Gastroesophageal sphincter (tissue), 4 donors: Measurements from ENCODE around the gene P2RX1. TPM values are rescaled to one million over a fixed set of nuclear protein-coding genes. Genes with fewer than 3 reads are reported as not detected.

Source experiments
- ATAC-seq: fragments of 150-250 bp; one replicate; pipeline ENCODE4 v1.9.1; 2016; ENCODE audit warnings: mild to moderate bottlenecking, moderate library complexity
- H3K27ac ChIP-seq, 4 donors: fragments of 200-600 bp; sonication (generic) in 3 of 4; 1 replicate in 3 of 4; 2 replicates in 1 of 4; pipeline ENCODE4 v1.5.1; 2016 to 2019
- H3K27me3 ChIP-seq: fragments of 200-600 bp; sonication (generic); one replicate; pipeline ENCODE4 v1.5.1; 2019
- H3K36me3 ChIP-seq, 2 donors: fragments of 200-600 bp; sonication (generic); one replicate each; pipeline ENCODE4 v1.5.1; 2019; ENCODE audit warnings: control low read depth in 1 of 2
- H3K4me1 ChIP-seq, 3 donors: fragments of 200-600 bp; sonication (generic); 1 replicate in 2 of 3; 2 replicates in 1 of 3; pipeline ENCODE4 v1.5.1; 2016 to 2019; ENCODE audit warnings: control low read depth in 2 of 3
- H3K4me3 ChIP-seq, 2 donors: fragments of 200-600 bp; sonication (generic); one replicate each; pipeline ENCODE4 v1.5.1; 2019; ENCODE audit warnings: mild to moderate bottlenecking in 1 of 2, moderate library complexity in 1 of 2
- H3K9me3 ChIP-seq, 3 donors: fragments of 200-600 bp; sonication (generic); one replicate each; pipeline ENCODE4 v1.5.1; 2017 to 2019; ENCODE audit warnings: control low read depth in 2 of 3
- CTCF ChIP-seq, 4 experiments: fragments of 200-600 bp in 2 of 4; fragments of 450-650 bp in 2 of 4; sonication (generic) in 1 of 4; IDR thresholded peaks; one replicate each; pipeline ENCODE4 v1.5.1; 2017 to 2019; ENCODE audit warnings: antibody characterized with exemption in 4 of 4, mild to moderate bottlenecking in 2 of 4, moderate library complexity in 2 of 4
- EP300 ChIP-seq: sonication (generic); formaldehyde crosslinking; IDR thresholded peaks from one replicate; pipeline ENCODE4 v1.6.1; 2017; ENCODE audit warnings: antibody characterized with exemption, mild to moderate bottlenecking
- POLR2A ChIP-seq, 2 donors: fragments of 450-650 bp; IDR thresholded peaks; one replicate each; pipeline ENCODE4 v1.6.1; 2017; ENCODE audit warnings: antibody characterized with exemption in 2 of 2, mild to moderate bottlenecking in 2 of 2, moderate library complexity in 1 of 2
- POLR2AphosphoS5 ChIP-seq: sonication (generic); formaldehyde crosslinking; IDR thresholded peaks from one replicate; pipeline ENCODE4 v1.6.1; 2017; ENCODE audit warnings: antibody characterized with exemption
- WGBS, 2 donors: methylation state at CpG; one replicate each; pipeline ENCODE4 v1.1.5; 2018; ENCODE audit warnings: low coverage in 1 of 2; 5-methylcytosine and 5-hydroxymethylcytosine counted together
- total RNA-seq, 4 donors: library from RNA; depleted of rRNA; stranded (reverse); fragments of >200 nt; gene quantifications; one replicate each; pipeline ENCODE4 v1.1.0, GENCODE V29; 2016

P2RX1 gene
- total RNA-seq, 4 donors from 2014 or later = 1.6 to 11.6 (median 3.2) TPM

DNA sequence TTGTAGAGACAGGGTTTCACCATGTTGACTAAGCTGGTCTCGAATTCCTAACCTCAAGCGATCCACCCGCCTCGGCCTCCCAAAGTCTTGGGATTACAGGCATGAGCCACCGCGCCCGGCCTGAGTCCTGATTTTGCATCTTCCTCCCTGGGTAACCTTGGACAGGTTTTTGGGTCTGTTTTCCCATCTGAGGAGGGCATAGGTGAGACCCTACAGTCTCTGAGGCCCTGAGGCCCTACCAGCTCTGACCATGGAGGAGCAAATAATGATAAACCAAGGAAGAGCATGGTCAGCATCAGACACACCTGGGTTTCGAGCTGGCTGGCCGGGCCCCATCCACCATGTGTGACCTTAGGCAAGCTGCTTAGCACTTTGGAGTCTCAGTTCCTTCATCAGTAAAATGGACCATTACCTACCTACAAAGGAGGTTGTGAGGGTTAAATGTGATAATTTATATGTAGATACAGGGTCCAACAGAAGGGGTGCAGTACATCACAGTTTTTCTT, 69.0 kb downstream of the P2RX1 start:
- 80% methylated on average over 1 of the region's 9 CpGs; no CpG with 5 or more reads in 1 of the 2 donors for WGBS, 2 donors
- H3K4me3 ChIP-seq = no peak overlapping the region
- no peak for ATAC-seq
- H3K36me3 ChIP-seq = peaks cover 0 to 21% of the 10 kb centered on the region in 2 donors
- no peak for TF ChIP-seq EP300
- TF ChIP-seq POLR2A (IDR thresholded peaks at IDR 0.05) = no peak
- no peak for TF ChIP-seq CTCF (IDR thresholded peaks at IDR 0.05)
- TF ChIP-seq POLR2AphosphoS5 = no peak
- H3K4me1 ChIP-seq = peaks cover 0 to 28% (median 7%) of the 10 kb centered on the region in 3 donors
- no peaks in the 10 kb centered on the region for H3K9me3 ChIP-seq
- no peaks in the 10 kb centered on the region for H3K27me3 ChIP-seq
- H3K27ac ChIP-seq = no peak overlapping the region

Other genes starting within 250 kb of the P2RX1 start
- 100 to 1,000 TPM in 2 of 4 donors, 10 to 100 TPM in 2; 98.5 to 172 (median 109) TPM for gene TAX1BP3, start 247.9 kb downstream of the P2RX1 start, total RNA-seq
- gene EMC6, start 247.7 kb downstream of the P2RX1 start, total RNA-seq = 10 to 100 TPM in 3 of 4 donors, 1 to 10 TPM in 1; 8.5 to 25.3 (median 13.8) TPM
- gene P2RX5, start 220.3 kb downstream of the P2RX1 start, total RNA-seq = 1 to 10 TPM in 1 of 4 donors, under 1 TPM in 1, not detected in 2; 0.96 to 2.0 TPM
- gene HASPIN, start 192.6 kb downstream of the P2RX1 start, total RNA-seq = under 1 TPM in 2 of 4 donors, not detected in 2; 0.13 to 0.15 TPM
- 10 to 100 TPM; 20.3 to 35.2 (median 21.7) TPM for gene ITGAE, start 115.3 kb downstream of the P2RX1 start, total RNA-seq
- gene NCBP3, start 70.2 kb downstream of the P2RX1 start, total RNA-seq = 10 to 100 TPM; 22.2 to 25.7 (median 24.3) TPM
- 1 to 10 TPM; 3.4 to 7.1 (median 3.8) TPM for gene CAMKK1, start 23.4 kb downstream of the P2RX1 start, total RNA-seq
- gene ATP2A3, start 48.0 kb upstream of the P2RX1 start, total RNA-seq = 10 to 100 TPM in 3 of 4 donors, 1 to 10 TPM in 1; 5.9 to 35.9 (median 18.1) TPM
- gene ZZEF1, start 226.6 kb upstream of the P2RX1 start, total RNA-seq = 100 to 1,000 TPM in 1 of 4 donors, 10 to 100 TPM in 3; 55.6 to 105 (median 69.9) TPM
- 10 to 100 TPM; 14.3 to 47.9 (median 24.5) TPM for gene CYB5D2, start 226.7 kb upstream of the P2RX1 start, total RNA-seq